Subcutaneous adipose tissue (tissue), 4 donors: Measurements from ENCODE around the gene MTFR1L. TPM values are rescaled to one million over a fixed set of nuclear protein-coding genes. Genes with fewer than 3 reads are reported as not detected.

Experiments used
- total RNA-seq, 4 donors: library from RNA; depleted of rRNA; stranded (reverse); fragments of >200 nt; gene quantifications; one replicate each; pipeline ENCODE4 v1.1.0, GENCODE V29; 2016
- TF ChIP-seq, protein P1 (sequence below): fragments of 450-650 bp; IDR thresholded peaks from one replicate; pipeline ENCODE4 v1.5.1; 2016; ENCODE audit warnings: low read depth, mild to moderate bottlenecking, control low read depth, antibody characterized with exemption, moderate library complexity

The MTFR1L gene
- total RNA-seq, 4 donors from 2014 or later, result 53.6 to 89.5 (median 60.4) TPM

DNA sequence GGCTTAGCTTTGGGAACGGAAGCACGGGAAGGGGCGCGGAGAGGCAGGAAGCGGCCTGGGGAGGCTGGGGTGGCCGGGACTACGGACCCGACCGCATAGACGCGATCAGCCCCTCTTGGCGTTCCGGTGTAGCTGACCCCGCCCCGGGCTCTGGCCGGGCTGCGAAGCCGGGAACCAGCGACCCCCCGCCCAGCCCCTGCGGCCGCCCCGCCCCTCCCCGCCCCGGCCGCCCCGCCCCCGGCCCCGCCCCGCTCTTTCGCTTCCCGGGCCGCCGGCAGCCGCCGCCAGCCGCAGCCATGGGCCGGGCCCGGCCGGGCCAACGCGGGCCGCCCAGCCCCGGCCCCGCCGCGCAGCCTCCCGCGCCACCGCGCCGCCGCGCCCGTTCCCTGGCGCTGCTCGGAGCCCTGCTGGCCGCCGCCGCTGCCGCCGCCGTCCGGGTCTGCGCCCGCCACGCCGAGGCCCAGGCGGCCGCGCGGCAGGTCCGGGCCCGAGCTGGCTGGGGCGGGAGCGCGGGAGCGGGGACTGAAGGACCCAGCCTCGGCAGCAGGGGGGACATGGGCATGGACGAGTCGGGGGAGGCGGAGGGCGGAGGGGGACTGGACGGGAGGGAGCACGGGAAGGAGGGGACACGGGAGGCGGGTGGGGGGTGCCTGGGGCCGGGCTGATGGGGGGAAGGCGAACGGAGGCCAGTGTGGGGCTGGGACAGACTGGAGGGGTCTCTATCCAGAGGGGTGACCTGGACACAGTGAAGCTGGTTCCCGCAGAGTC is 19.6 kb upstream of the MTFR1L start, which contains the start of gene SELENON:
TSS of gene SELENON (plus strand) at position 259 of the 768 bp plus-strand sequence. CDS start at position 297, 38 bp downstream.
- TF ChIP-seq, protein P1, sequence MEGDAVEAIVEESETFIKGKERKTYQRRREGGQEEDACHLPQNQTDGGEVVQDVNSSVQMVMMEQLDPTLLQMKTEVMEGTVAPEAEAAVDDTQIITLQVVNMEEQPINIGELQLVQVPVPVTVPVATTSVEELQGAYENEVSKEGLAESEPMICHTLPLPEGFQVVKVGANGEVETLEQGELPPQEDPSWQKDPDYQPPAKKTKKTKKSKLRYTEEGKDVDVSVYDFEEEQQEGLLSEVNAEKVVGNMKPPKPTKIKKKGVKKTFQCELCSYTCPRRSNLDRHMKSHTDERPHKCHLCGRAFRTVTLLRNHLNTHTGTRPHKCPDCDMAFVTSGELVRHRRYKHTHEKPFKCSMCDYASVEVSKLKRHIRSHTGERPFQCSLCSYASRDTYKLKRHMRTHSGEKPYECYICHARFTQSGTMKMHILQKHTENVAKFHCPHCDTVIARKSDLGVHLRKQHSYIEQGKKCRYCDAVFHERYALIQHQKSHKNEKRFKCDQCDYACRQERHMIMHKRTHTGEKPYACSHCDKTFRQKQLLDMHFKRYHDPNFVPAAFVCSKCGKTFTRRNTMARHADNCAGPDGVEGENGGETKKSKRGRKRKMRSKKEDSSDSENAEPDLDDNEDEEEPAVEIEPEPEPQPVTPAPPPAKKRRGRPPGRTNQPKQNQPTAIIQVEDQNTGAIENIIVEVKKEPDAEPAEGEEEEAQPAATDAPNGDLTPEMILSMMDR, result no peak

DNA sequence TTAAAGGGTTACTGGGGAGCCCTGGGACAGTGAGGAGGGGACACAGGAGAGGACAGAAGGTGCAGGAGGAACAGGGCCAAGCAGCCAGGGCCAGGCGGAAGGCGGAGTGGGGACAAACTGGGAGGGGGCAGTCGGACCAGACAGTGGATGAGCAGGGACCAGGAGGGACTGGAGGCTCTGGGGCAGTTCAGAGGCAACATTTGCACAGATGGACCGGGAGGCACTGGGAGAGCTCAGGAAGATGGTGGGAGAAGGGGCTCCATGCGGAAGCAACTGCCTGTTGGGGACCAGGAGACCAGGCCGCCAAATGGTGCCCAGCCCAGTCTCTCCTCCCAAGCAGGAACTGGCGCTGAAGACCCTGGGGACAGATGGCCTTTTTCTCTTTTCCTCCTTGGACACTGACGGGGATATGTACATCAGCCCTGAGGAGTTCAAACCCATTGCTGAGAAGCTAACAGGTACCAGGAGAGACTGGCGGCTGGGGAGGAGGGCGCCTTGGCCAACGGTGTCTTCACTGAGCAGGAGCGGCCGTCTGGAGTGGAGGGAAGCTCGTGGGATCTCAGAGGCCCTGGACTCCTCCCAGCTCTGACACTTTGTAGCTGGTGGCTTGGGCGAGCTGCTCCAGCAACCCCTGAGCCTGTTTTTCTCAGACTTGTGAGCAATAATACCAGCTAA is 18.9 kb upstream of the MTFR1L start:
- TF ChIP-seq, protein P1, result no peak

- TF ChIP-seq, protein P1, result no peak
Observed at GRCh38 chr1:25802915-25803314, 16.8 kb upstream of the MTFR1L start.

DNA sequence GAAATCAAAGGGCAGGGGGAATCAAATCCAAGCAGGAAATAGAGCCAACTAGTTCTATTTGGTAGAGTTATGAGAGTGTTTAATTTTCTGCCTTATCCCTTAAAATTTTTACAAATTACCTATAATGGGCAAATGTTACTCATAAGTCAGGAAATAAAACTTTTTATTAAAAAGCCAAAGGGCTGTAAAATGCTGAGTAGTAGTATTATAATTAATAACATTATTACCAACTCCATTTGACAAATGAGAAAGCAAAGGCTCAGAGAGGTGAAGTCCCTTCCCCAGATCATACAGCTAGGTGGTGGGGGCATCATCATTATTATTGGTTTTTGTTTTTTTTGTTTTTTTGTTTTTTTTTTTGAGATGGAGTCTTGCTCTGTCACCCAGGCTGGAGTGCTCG is 16.4 kb upstream of the MTFR1L start:
- TF ChIP-seq, protein P1, result no peak

DNA sequence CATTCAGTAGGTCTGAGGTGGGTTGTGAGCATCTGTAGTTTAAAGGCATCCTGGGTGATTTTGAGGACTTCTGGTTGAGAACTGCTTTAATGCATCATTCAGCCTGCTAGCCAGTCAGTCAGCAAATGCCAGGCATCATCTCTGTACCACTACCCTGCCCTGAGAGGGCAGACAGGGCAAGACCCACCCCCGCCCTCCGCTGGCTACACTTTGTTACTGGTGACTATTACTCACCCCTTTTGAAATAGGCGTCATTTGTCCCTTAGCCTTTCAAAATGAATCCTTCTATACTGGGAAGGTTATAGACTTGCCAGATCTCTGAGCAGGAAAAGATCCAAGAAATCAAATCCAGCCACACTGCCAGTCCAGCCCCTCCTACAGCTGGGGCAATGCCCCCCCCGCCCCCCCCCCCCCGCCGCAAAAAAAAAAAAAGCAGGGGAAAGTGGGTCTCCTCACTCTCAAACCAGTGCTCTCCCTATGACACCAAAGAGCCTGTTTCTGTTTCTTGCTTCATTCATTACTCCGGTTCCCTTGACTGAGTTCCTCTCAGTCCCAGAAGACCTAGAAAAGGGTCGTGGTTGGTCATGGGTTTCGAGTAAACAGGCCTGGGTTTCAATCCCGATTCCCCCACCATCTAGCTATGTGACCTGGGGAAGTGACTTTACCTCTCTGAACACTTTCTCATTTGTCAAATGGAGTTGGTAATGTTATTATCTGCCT is 15.3 kb upstream of the MTFR1L start:
- TF ChIP-seq, protein P1, result no peak

GRCh38 chr1:25804964-25805862 is 14.5 kb upstream of the MTFR1L start:
- TF ChIP-seq, protein P1, result no peak
